H1 (cell line): ENCODE measurements around the gene PAK6. TPM values are rescaled to one million over a fixed set of nuclear protein-coding genes. Genes with fewer than 3 reads are reported as not detected.
A peak's percentile ranks its signal among the peaks of the same experiment; 100 is the strongest.

Experiments
- CTCF ChIA-PET: fragments of 300-600 bp; sonication (Branson Sonifier 250); formaldehyde crosslinking; loops from one replicate; lab custom pipeline; 2021; ENCODE audit not compliant: partially characterized antibody; lab: Charles Lee
- POLR2A ChIA-PET: fragments of 300-600 bp; sonication (Branson Sonifier 250); formaldehyde crosslinking; loops from one replicate; lab custom pipeline; 2021; ENCODE audit warnings: inconsistent platforms; ENCODE audit not compliant: partially characterized antibody; lab: Charles Lee
- DNase-seq, 2 experiments: peaks; one replicate each; pipeline versions ENCODE4 v3.0.0 to v3.0.0-alpha.2; 2010 to 2022; ENCODE audit warnings: low spot score in 2 of 2, low read depth in 1 of 2, mixed read lengths in 1 of 2
- FAIRE-seq: peaks from 2 replicates; lab custom pipeline; 2011; peaks lifted over from hg19 to GRCh38; lab: Jason Lieb, UNC
- H2AFZ ChIP-seq: 2 replicates; pipeline ENCODE4 v1.8.1; 2012; ENCODE audit warnings: low read length, inconsistent platforms
- H2AK5ac ChIP-seq: 2 replicates; pipeline ENCODE4 v1.6.1; 2013; ENCODE audit warnings: low read depth, low read length
- H2BK120ac ChIP-seq: replicated peaks from 2 replicates; pipeline ENCODE3; 2013; ENCODE audit warnings: low read depth, low read length, inconsistent platforms
- H2BK12ac ChIP-seq: 2 replicates; pipeline ENCODE4 v1.6.1; 2013; ENCODE audit warnings: low read depth, low read length
- H2BK15ac ChIP-seq: 2 replicates; pipeline ENCODE4 v1.6.1; 2013; ENCODE audit warnings: low read length
- H2BK20ac ChIP-seq: 2 replicates; pipeline ENCODE4 v1.6.1; 2013; ENCODE audit warnings: low read length
- H2BK5ac ChIP-seq: 2 replicates; pipeline ENCODE4 v1.6.1; 2013; ENCODE audit warnings: low read depth, low read length
- H3K14ac ChIP-seq: 2 replicates; pipeline ENCODE4 v1.6.1; 2013; ENCODE audit warnings: inconsistent platforms; ENCODE audit not compliant: insufficient read length
- H3K18ac ChIP-seq: 2 replicates; pipeline ENCODE4 v1.6.1; 2013; ENCODE audit warnings: low read length; ENCODE audit errors: extremely low read depth
- H3K23ac ChIP-seq: 2 replicates; pipeline ENCODE4 v1.6.1; 2013; ENCODE audit warnings: inconsistent platforms; ENCODE audit not compliant: insufficient read length
- H3K23me2 ChIP-seq: 2 replicates; pipeline ENCODE4 v1.6.1; 2013; ENCODE audit warnings: low read depth, low read length
- H3K27ac ChIP-seq: 2 replicates; pipeline ENCODE4 v1.6.1; 2011; ENCODE audit warnings: low read depth, low read length, inconsistent platforms
- H3K27me3 ChIP-seq, 4 experiments: replicated peaks in 1 of 4; 1 replicate in 1 of 4; 2 replicates in 3 of 4; pipeline versions ENCODE4 v1.6.1 to v1.8.1; 2011 to 2013; ENCODE audit warnings: low read length in 3 of 4, mild to moderate bottlenecking in 3 of 4, inconsistent platforms in 2 of 4, mixed read lengths in 2 of 4, moderate library complexity in 1 of 4; ENCODE audit not compliant: control insufficient read depth in 3 of 4, insufficient read depth in 3 of 4; ENCODE audit errors: extremely low read depth in 1 of 4
- H3K36me3 ChIP-seq, 4 experiments: 2 replicates each; pipeline versions ENCODE4 v1.6.1 to v1.8.1; 2011 to 2013; ENCODE audit warnings: mild to moderate bottlenecking in 4 of 4, low read length in 3 of 4, moderate library complexity in 2 of 4, control low read depth in 1 of 4, inconsistent platforms in 1 of 4; ENCODE audit not compliant: insufficient read depth in 4 of 4, control insufficient read depth in 2 of 4
- H3K4ac ChIP-seq: replicated peaks from 2 replicates; pipeline ENCODE3; 2013; ENCODE audit warnings: low read length, low read depth, mixed read lengths, inconsistent platforms; ENCODE audit not compliant: insufficient read length
- H3K4me1 ChIP-seq, 4 experiments: replicated peaks in 1 of 4; 1 replicate in 1 of 4; 2 replicates in 3 of 4; pipeline versions ENCODE4 v1.6.1 to v1.8.1; 2011 to 2013; ENCODE audit warnings: low read length in 3 of 4, inconsistent platforms in 2 of 4, mixed read lengths in 1 of 4; ENCODE audit not compliant: insufficient read depth in 4 of 4, control insufficient read depth in 3 of 4
- H3K4me2 ChIP-seq, 2 experiments: 2 replicates each; pipeline versions ENCODE4 v1.6.1 to v1.8.1; 2011 to 2013; ENCODE audit warnings: low read depth in 2 of 2, low read length in 2 of 2, control low read depth in 1 of 2, inconsistent platforms in 1 of 2, mild to moderate bottlenecking in 1 of 2; ENCODE audit not compliant: insufficient read depth in 1 of 2
- H3K4me3 ChIP-seq, 4 experiments: fragments of 200-600, 300-600 bp in 1 of 4; sonication (generic), shearing (Covaris generic), sonication (Bioruptor Twin) in 1 of 4; 2 replicates each; pipeline versions ENCODE4 v1.5.1 to v1.8.1; 2011 to 2016; ENCODE audit warnings: low read length in 4 of 4, low read depth in 3 of 4, control low read depth in 2 of 4, inconsistent platforms in 2 of 4, mild to moderate bottlenecking in 2 of 4, mixed read lengths in 1 of 4, moderate library complexity in 1 of 4; ENCODE audit not compliant: insufficient read depth in 2 of 4; ENCODE audit errors: extremely low read depth in 1 of 4
- H3K56ac ChIP-seq: replicated peaks from 2 replicates; pipeline ENCODE3; 2013; ENCODE audit warnings: low read depth, mild to moderate bottlenecking, mixed read lengths, low read length, inconsistent platforms; ENCODE audit not compliant: insufficient read length
- H3K79me1 ChIP-seq: 2 replicates; pipeline ENCODE4 v1.6.1; 2013; ENCODE audit warnings: low read depth, low read length, control low read depth
- H3K79me2 ChIP-seq, 2 experiments: 2 replicates each; pipeline versions ENCODE4 v1.6.1 to v1.8.1; 2012 to 2013; ENCODE audit warnings: low read length in 2 of 2, mild to moderate bottlenecking in 2 of 2, inconsistent platforms in 1 of 2; ENCODE audit not compliant: insufficient read depth in 2 of 2, control insufficient read depth in 1 of 2
- H3K9ac ChIP-seq, 4 experiments: replicated peaks in 1 of 4; 1 replicate in 1 of 4; 2 replicates in 3 of 4; pipeline versions ENCODE4 v1.6.1 to v1.8.1; 2011 to 2013; ENCODE audit warnings: low read depth in 3 of 4, low read length in 3 of 4, control low read depth in 2 of 4, mild to moderate bottlenecking in 2 of 4, moderate library complexity in 2 of 4, inconsistent platforms in 1 of 4; ENCODE audit errors: extremely low read depth in 1 of 4
- H3K9me3 ChIP-seq, 2 experiments: 2 replicates each; pipeline versions ENCODE4 v1.6.1 to v1.8.1; 2012 to 2013; ENCODE audit warnings: mild to moderate bottlenecking in 2 of 2, moderate library complexity in 2 of 2, control low read depth in 1 of 2, inconsistent platforms in 1 of 2, low read depth in 1 of 2, low read length in 1 of 2, mixed read lengths in 1 of 2; ENCODE audit not compliant: insufficient read depth in 2 of 2
- H4K20me1 ChIP-seq, 2 experiments: replicated peaks in 1 of 2; 2 replicates each; pipeline versions ENCODE3 to v1.8.1; 2011 to 2013; ENCODE audit warnings: inconsistent platforms in 2 of 2, low read length in 2 of 2, mild to moderate bottlenecking in 1 of 2; ENCODE audit not compliant: insufficient read depth in 2 of 2, control insufficient read depth in 1 of 2
- H4K5ac ChIP-seq: 2 replicates; pipeline ENCODE4 v1.6.1; 2013; ENCODE audit warnings: low read length, low read depth, mixed read lengths, inconsistent platforms; ENCODE audit not compliant: insufficient read length
- H4K8ac ChIP-seq: 2 replicates; pipeline ENCODE4 v1.8.0; 2013; ENCODE audit warnings: mild to moderate bottlenecking, moderate library complexity, low read length, inconsistent platforms; ENCODE audit not compliant: insufficient read depth; ENCODE audit errors: extremely low read depth
- H4K91ac ChIP-seq: replicated peaks from 2 replicates; pipeline ENCODE3; 2013; ENCODE audit warnings: low read length, mixed read lengths, inconsistent platforms; ENCODE audit not compliant: insufficient read length
- CBX8 ChIP-seq: fragments of 300-800, 300-1000 bp; sonication (generic); IDR thresholded peaks from 2 replicates; pipeline ENCODE4 v1.7.1; 2016; ENCODE audit warnings: low read depth, low read length, borderline replicate concordance
- GABPA ChIP-seq: IDR thresholded peaks from 2 replicates; pipeline ENCODE4 v1.6.1; 2011; ENCODE audit warnings: mild to moderate bottlenecking, low read length, moderate library complexity, borderline replicate concordance; ENCODE audit not compliant: insufficient read depth
- HDAC2 ChIP-seq, 2 experiments: fragments of 300-600 bp in 1 of 2; sonication (generic) in 1 of 2; IDR thresholded peaks; 2 replicates each; pipeline ENCODE4 v1.6.1; 2011 to 2012; ENCODE audit warnings: low read depth in 2 of 2, low read length in 2 of 2, mild to moderate bottlenecking in 2 of 2, moderate library complexity in 2 of 2, borderline replicate concordance in 1 of 2, inconsistent platforms in 1 of 2
- RXRA ChIP-seq: IDR thresholded peaks from 2 replicates; pipeline ENCODE4 v1.6.1; 2011; ENCODE audit warnings: low read depth, mild to moderate bottlenecking, low read length, moderate library complexity; ENCODE audit not compliant: insufficient read depth
- SIN3A ChIP-seq, 2 experiments: IDR thresholded peaks in 1 of 2; conservative IDR thresholded peaks in 1 of 2; 2 replicates each; pipeline ENCODE4 v1.6.1; 2011 to 2012; ENCODE audit warnings: low read length in 2 of 2, improper control_type of control experiment in 1 of 2, low read depth in 1 of 2, mild to moderate bottlenecking in 1 of 2
- WGBS, 2 experiments: shearing (Covaris generic) in 1 of 2; methylation state at CpG; one replicate each; pipeline versions ENCODE4 v1.1.6 to v1.1.7; 2013 to 2015; ENCODE audit warnings: low lambda C conversion rate in 2 of 2, mixed read lengths in 2 of 2, inconsistent platforms in 1 of 2, low coverage in 1 of 2, missing lambda C conversion rate in 1 of 2; ENCODE audit not compliant: insufficient replicate concordance in 2 of 2, insufficient coverage in 1 of 2, insufficient read length in 1 of 2; ENCODE audit errors: extremely low coverage in 1 of 2, missing lambda C conversion rate in 1 of 2; 5-methylcytosine and 5-hydroxymethylcytosine counted together
- polyA plus RNA-seq, 7 experiments: library from polyadenylated mRNA; depleted of rRNA in 3 of 7; stranded (reverse) in 5 of 7; unstranded in 2 of 7; fragments of >200 nt in 5 of 7; fragments of 200-250 nt in 2 of 7; gene quantifications; 1 replicate in 5 of 7; 2 replicates in 1 of 7; 4 replicates in 1 of 7; pipeline versions ENCODE4 v1.2.1 to v1.2.3, GENCODE V29; 2011 to 2013; ENCODE audit warnings: missing spikeins in 2 of 7, mixed read lengths in 2 of 7
- total RNA-seq: library from RNA; stranded (reverse); fragmentation: NEBNext Ultra II Directional; extraction: Animal tissue kit (Norgen Biotek cat#: 25700); gene quantifications from 2 replicates; pipeline ENCODE4 v1.2.1, GENCODE V29; 2021
- TF ChIP-seq, protein P1 (sequence below), 3 experiments: IDR thresholded peaks; 1 replicate in 2 of 3; 2 replicates in 1 of 3; pipeline versions ENCODE4 v1.5.1 to v1.6.1; 2011; ENCODE audit warnings: low read length in 3 of 3, mild to moderate bottlenecking in 3 of 3, inconsistent platforms in 2 of 3, low read depth in 1 of 3, moderate library complexity in 1 of 3; ENCODE audit not compliant: insufficient read depth in 1 of 3; ENCODE audit errors: control extremely low read depth in 1 of 3

The PAK6 gene
- total and polyA plus RNA-seq, 2 of the 8 experiments (the other 6 are each of a cell fraction or from before 2014, with no cell fraction given), result 6.9 to 9.4 TPM

DNA sequence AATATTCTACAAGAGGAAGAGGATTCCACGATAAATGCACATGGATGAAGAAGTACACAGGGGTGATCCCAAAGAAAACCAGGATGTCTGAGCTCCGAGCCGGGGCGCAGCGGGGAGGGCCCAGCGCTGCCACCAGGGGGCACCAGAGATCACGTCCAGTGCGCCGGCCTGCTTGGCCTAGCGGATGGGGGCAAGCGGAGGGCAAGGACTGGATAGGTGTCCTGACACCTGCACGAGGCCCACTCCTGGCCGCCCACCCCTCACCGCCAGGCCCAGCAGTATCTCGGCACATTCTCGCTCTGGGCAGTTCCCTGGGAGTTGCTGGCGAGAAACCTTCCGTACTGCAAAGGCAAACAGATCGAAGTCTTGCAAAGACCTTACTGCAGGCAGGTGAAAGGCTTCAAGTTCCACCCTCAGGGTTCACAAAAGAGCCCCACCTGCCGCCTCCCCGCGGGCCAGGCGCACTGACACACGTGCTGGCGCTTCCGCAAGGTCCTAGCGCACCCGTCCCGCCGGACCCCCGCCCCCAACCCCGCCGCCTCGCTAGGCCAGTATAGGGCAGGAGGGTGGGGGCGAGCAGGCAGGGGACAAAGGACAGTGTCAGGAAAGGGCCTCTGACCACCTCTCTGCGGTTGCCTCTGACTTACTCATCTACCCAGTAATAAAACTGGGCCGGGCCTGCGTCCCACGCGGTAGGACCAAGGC lies 40.7 kb downstream of the PAK6 start:
- no peak overlapping the region for H3K23ac ChIP-seq
- ChIA-PET CTCF (interaction anchor here (0.6 to 27.9 kb wide), 29 partner anchors 13 to 334 kb away, joined by 3 to 1340 read pairs (median 4); partner anchors contain the start of genes BMF, CCDC9B, INAFM2 and PAK6), POLR2A (interaction anchor here (0.7 to 2.9 kb wide), 15 partner anchors 10 to 241 kb away, joined by 3 to 29 read pairs (median 4); partner anchors contain the start of genes PLCB2 and SRP14)
- no peak overlapping the region for H3K14ac ChIP-seq
- H2AK5ac ChIP-seq, result no peak overlapping the region
- no peaks in the 10 kb centered on the region for H3K79me2 ChIP-seq
- peaks cover 22% of the 10 kb centered on the region; the same call in 1 of the 2 replicates for H3K23me2 ChIP-seq
- 0 out of 2 replicates have a peak overlapping the region, but pooled peaks have one; percentile 10 for H2BK20ac ChIP-seq
- H2BK12ac ChIP-seq, result 0 out of 2 replicates have a peak overlapping the region, but pooled peaks have one; percentile 45
- peak overlapping the region; percentile 97 for H3K18ac ChIP-seq
- peak overlapping the region in 3 of 4 experiments; percentile 10 to 61 (median 19); a peak in 3 of 8 replicates for H3K4me3 ChIP-seq
- H3K4me1 ChIP-seq, result peaks cover 7 to 30% (median 20%) of the 10 kb centered on the region in 4 experiments
- H3K36me3 ChIP-seq, result peaks cover 0 to 15% (median 0%) of the 10 kb centered on the region in 4 experiments; a peak in 1 of 8 replicates
- H2AFZ ChIP-seq, result no peak overlapping the region
- no peak for FAIRE-seq
- H4K8ac ChIP-seq, result peak overlapping the region; percentile 72
- H3K56ac ChIP-seq, result no peak overlapping the region
- no peak overlapping the region for H4K5ac ChIP-seq
- H2BK15ac ChIP-seq, result peak overlapping the region; percentile 99; the same call in 1 of the 2 replicates
- 5% methylated on average over 40 of the region's 40 CpGs; no CpG with 5 or more reads in 1 of the 2 experiments for WGBS, 2 experiments
- no peak overlapping the region for H3K9ac ChIP-seq
- peak in 1 of 2 experiments; percentile 99 for DNase-seq
- H2BK5ac ChIP-seq, result no peak overlapping the region
- peak overlapping the region; percentile 85 for H4K91ac ChIP-seq
- no peak overlapping the region for H3K4ac ChIP-seq
- H3K79me1 ChIP-seq, result no peaks in the 10 kb centered on the region
- H3K27ac ChIP-seq, result no peak overlapping the region
- H3K27me3 ChIP-seq, result peaks cover 40 to 56% (median 49%) of the 10 kb centered on the region in 4 experiments
- H3K4me2 ChIP-seq, result peak overlapping the region; percentile 78 to 97
- peak overlapping the region; percentile 81 for H2BK120ac ChIP-seq
- H3K9me3 ChIP-seq, result no peaks in the 10 kb centered on the region
- H4K20me1 ChIP-seq, result no peaks in the 10 kb centered on the region
- TF ChIP-seq SIN3A (conservative IDR thresholded peaks at IDR 0.05 in 1 of 2, IDR thresholded peaks at IDR 0.05 in 1 of 2; ENCODE audit: low read depth in 1 of 2, low read length in 2 of 2), result peak in 1 of 2 experiments; percentile 33; a peak in 1 of 4 replicates
- TF ChIP-seq HDAC2 (IDR thresholded peaks at IDR 0.05; ENCODE audit: borderline replicate concordance in 1 of 2, low read depth in 2 of 2, low read length in 2 of 2), result peak in 1 of 2 experiments; percentile 81; a peak in 1 of 4 replicates
- 0 out of 2 replicates have a peak, but pooled peaks have one; percentile 46 for TF ChIP-seq GABPA
- peak; percentile 52; the same call in 1 of the 2 replicates for TF ChIP-seq RXRA
- TF ChIP-seq CBX8, result no peak
- TF ChIP-seq, protein P1, sequence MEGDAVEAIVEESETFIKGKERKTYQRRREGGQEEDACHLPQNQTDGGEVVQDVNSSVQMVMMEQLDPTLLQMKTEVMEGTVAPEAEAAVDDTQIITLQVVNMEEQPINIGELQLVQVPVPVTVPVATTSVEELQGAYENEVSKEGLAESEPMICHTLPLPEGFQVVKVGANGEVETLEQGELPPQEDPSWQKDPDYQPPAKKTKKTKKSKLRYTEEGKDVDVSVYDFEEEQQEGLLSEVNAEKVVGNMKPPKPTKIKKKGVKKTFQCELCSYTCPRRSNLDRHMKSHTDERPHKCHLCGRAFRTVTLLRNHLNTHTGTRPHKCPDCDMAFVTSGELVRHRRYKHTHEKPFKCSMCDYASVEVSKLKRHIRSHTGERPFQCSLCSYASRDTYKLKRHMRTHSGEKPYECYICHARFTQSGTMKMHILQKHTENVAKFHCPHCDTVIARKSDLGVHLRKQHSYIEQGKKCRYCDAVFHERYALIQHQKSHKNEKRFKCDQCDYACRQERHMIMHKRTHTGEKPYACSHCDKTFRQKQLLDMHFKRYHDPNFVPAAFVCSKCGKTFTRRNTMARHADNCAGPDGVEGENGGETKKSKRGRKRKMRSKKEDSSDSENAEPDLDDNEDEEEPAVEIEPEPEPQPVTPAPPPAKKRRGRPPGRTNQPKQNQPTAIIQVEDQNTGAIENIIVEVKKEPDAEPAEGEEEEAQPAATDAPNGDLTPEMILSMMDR (IDR thresholded peaks at IDR 0.05; ENCODE audit: control extremely low read depth in 1 of 3, insufficient read depth in 1 of 3, low read depth in 1 of 3, low read length in 3 of 3), result peak; percentile 93 to 99 (median 97)
